ENCODE results near the gene PRKX.
A peak's percentile ranks its signal among the peaks of the same experiment; 100 is the strongest.
"Not testable (repeated sequence)": the region's sequence is repeated elsewhere in the genome, so short reads cannot be mapped to it uniquely, and the experiment has no call there.

The PRKX gene

DNA sequence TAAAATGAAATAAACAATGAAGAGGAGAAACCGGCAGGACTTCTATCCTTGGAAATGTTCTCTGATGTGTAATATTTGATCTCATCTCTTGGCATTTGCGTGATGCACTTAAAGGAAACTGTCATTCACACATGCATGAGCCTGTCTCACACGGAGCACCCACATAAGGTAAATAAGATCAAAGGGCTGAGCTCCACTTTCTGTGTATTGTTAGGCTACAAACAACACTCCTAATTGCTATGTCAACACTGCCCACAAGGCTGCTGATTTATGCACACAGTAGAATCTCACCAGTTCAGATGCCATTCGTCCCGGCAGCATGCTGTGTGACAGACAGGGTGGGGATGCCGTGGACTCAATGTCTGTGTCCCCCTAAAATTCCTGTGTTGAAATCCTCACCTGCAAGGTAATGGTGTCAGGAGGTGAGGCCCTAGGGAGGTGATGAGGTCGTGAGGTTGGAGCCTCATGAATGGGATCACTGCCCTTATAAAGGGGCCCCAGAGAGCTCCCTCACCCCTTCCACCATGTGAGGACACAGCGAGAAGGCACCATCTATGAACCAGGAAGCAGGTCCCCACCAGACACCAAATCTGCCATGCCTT is 5.7 kb downstream of the PRKX start:
- not testable (repeated sequence) for DNase-seq

DNA sequence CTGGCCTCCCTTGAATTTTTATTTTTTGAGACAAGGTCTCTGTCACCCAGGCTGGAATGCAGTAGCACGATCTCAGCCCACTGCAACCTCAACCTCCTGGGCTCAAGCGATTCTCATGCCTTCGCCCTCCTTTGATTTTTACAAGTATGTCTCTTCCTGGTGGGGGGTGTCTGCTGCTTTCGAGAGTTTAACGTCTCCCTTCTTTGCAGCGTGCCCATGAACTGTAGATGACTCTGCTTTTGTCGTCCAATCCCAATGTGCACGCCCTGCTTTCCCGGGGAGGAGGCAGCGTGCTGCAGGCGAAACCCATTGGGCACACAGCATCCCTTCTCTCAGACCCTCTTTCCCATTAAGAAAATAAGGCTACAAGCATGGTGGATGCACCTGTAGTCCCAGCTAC is 7.0 kb downstream of the PRKX start:
- no peak for DNase-seq

DNA sequence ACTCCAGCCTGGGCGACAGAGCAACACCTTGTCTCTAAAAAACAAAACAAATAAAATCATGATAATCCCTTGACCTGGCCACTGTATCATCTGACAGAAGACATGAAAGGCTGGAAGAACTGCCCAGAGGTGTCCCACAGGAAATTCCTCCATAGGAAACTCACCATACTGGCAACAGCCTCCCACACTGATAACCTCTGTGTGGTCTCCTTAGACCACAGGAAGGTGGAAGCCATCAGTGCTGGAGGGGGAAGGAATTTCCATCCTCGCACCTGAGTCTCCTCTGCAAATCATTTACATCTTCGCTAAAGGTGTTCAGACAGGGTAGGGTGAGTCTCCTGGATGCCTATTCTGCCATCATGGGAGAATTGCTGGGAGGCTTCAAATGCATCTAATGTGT is 10.2 kb downstream of the PRKX start:
- DNase-seq, result not testable (repeated sequence)

DNA sequence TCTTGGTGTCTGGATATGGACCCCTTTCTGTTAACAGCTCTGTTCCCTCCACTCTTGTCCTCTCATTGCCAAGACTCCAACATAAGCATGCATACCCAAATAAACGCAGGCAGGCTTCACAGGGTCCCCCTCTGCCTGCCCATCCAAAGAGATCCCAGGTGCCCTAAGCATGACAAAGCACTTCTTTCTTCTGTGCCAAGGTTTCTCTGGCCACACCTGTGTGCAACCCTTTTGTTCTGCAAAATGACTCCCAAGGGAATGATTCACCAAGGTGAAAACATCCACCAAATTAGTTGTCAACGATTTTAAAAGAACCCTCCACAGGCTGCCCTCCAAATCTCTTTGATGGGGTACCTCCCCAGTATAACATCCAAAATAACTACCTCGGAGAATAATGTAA is 11.4 kb downstream of the PRKX start:
- not testable (repeated sequence) for DNase-seq

DNA sequence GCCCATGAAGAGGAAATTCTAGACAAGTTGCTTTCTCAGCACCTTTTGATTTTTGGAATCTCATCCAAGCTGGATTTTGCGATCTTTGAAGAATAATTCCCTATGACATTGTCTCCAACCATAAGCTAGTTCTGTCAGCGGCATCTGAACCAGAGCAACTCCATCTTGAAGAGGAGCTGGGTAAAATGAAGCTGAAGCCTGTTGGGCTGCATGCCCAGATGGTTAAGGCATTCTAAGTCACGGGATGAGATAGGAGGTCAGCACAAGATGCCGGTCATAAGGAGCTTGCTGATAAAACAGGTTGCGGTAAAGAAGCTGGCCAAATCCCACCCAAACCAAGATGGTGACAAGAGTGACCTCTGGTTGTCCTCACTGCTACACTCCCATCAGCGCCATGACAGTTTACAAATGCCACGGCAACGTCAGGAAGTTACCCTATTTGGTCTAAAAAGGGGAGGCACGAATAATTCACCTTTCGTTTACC is 12.0 kb downstream of the PRKX start:
- not testable (repeated sequence) for DNase-seq

DNA sequence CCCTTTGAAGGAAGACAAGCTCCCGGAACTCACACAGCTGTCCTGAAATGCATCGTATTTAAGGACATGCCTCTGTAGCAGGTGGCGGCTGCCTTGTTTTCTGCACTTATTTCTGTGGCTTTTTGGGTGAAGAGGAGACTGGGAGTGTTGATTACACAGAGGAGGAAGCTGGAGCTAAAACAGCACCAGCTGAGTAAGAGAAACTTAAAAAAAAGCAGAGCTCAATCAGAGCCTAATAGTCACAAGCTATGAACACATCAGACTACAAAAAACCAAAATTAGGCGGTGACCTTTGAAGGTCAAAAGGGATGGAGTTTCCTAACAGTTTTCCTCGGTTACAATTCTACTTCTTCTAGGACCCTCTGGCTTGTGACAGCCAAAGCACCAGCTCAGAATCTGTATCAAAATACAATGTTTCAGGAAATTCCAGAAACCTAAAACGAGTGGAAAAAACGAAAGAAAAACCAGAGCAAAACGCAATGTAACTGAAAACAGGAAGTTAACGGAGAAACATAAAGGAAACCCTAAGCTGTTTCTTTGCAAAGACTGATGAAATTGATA is 13.5 kb downstream of the PRKX start:
- DNase-seq, result peak; percentile 36

DNA sequence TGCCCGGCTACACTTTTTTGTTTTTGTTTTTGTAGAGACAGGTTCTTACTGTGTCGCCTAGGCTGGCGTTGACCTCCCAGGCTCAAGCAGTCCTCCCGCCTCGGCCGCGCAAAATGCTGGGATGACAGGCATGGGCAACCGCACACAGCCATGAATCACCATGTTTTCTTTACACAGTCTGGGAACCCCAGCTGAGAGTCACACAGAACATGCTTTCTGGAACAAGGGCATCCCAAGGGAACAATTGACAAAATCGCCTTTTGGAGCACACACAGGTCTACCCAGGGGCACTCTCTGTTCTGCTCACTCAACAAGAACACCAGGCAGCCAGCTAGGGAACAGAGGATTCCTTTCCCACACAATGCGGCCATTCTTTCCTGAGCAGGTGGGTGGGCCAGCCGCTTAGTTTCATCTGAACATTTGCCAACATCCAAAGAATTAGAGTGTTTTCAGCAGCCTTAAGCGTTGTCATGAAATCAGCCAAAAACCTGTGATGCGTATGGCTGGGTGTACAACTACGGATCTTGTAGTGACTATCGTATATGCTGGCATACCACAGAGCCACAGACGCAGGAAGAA is 15.7 kb downstream of the PRKX start:
- DNase-seq, result no peak

DNA sequence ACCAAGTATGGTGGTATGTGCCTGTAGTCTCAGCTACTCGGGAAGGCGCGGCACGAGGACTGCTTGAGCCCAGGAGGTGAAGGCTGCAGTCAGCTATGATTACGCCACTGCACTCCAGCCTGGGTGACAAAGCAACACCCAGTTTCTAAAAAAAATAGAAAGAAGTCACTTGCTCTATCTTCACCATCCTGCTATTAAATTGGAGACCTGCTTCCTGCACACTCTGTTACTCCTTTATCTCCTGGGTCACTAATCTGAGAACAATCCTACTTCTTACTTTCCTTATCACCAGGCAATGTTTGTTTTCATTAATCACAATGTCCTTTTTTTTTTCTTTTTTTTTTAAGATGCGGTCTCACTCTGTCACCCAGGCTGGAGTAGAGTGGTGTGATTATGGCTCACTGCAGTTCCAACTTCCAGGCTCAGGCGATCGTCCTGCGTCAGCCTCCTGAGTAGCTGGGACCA is 16.2 kb downstream of the PRKX start:
- no peak for DNase-seq

DNA sequence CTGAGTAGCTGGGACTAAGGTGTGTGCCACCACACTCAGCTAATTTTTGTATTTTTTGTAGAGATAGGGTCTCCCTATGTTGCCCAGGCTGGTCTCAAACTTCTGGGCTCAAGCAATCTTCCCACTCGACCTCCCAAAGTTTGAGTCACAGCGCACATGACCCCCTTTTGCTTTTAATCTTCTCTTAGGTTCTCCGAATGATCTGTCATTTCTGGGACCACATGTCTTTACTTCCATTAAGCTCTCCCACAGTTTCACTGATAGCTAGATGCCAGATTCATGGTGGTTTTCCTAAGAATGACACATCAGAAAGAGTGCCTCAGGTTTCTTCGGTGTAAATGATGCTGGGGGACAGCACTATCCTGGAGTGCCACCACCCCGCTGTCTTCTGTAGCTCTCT is 17.9 kb downstream of the PRKX start:
- DNase-seq, result no peak

DNA sequence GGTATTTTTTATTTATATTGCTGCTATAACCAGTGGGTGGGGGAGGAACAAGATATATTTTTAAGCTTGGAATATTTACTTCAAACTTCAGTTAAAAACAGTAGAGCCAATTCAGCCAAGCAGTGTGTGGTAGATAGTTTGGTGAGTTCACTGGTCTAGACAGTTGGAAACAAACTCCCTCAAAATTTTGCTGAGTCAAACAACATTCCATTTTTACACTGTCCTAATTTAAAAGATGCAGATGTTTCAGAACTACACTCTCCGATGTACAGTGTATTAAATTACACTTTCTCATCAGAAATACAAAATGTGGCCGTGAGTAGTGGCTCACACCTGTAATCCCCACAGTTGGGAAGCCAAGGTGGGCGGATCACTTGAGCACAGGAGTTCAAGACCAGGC is 23.3 kb downstream of the PRKX start:
- no peak for DNase-seq

DNA sequence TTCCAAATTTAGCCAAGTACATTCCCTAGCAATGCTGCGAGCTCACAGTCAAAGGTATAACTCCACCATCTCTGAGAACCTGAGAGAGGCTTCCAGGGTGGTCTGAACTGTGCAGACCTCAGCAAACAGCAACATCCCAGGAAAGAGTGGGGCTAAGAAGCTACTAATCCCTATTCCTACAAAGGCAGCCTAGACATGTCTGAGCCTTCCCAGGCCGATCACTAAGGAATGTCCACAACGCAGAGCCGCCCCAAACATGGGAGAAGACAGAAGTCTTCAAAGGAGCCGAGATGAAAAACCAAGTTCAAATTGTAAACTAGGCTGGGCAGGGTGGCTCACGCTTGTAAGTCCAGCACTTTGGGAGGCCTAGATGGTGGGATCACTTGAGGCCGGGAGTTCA is 30.2 kb downstream of the PRKX start:
- DNase-seq, result not testable (repeated sequence)

DNA sequence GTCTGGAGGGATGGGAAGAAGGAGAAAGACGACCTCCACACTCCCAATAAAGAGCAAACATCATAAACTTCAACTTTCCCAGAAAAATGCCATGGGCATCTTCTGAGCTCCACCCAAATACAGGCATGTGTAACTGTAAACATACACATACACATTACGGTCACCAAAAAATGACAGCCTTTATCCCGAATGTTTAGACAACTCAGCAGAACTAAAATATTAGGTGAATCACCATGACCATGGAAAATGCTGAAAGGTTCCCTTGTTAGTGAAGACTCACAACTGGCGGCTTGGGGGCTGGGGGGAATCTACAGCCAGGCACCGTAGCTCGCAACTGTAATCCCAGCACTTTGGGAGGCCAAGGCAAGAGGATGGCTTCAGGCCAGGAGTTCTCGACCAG is 33.0 kb downstream of the PRKX start:
- no peak for DNase-seq

DNA sequence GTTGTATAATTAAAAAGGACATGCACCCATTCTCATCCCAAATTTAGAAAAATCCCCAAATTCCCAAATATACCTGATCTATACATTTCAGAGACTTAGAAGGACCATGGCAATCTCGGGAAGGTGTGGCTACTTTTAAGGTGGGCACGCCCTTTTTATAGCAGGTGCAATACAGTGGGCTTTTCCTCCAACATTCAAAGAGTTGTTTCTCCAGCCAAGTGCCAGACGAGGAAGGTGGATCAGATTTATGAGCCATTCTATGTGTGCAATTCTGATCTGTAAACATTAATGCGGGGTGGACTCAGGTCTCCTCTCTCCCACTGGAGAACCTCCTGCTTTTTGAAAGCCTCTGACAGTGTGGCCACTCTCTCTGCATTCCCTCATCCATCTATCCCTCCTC is 33.8 kb downstream of the PRKX start:
- DNase-seq, result no peak

DNA sequence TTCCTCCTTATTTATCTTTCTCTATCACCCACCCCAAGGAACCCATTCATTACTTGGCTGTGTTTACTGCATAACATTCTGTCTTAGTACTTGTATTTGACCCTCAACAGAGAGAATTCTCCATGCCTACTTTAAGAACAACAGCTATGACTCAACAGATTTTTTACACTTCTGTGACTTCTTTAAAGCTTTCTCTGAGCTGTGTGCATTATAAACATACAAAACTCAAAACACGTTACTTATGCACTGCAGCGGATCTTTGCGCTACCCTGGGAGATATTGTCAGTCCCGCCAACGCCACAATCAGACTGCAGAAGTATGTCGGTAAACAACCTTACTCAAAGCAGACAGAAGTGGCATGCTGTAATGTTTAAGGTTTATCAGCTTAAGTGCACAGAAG is 35.1 kb downstream of the PRKX start:
- DNase-seq, result no peak

DNA sequence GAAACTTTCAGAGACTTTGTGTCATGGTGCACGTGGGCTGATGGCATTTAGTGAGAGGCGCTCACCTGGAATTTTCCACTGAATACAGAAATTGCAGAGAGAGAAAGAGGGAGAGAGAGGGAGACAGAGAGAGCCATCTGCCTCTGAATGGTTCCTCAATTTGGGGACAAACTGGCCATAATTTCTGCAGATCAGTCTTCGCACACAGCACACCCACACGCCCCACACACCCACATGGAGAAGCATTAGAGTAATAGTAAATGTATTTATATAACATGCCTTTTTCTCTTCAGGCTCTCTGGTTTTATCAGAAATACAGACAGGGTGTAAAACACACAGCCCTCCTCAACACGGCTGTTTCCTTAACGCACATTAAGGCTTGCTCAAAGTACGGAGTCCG is 38.6 kb downstream of the PRKX start:
- no peak for DNase-seq

DNA sequence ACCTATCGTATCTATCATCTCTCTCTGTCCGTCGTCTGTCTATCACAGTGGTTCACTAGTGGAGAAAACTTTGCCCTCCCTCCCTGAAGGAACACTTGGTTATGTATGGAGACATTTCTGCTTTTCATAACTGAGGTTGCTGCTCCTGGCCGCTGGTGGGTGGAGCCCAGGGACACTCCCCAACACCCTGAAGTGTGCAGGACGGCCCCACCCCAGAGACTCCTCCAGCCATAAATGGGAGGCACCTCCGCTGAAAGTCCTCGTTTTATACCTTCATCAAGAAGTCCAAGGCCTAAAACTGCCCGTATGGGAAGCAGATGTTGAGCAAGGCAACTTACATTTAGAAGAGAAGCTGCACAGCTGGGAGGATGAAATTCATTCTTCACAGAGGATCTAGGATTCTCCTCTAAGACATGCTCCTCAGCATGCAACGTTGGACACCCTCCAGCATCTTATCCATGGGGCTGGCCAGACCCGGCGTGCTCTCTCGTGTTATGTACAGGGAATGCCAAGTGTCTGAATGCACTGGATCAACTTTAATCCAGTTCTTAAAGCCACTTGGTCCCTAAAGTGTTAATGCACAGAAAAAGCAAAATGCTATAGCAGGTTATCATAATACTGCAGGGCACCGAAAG is 43.5 kb downstream of the PRKX start:
- no peak for DNase-seq

DNA sequence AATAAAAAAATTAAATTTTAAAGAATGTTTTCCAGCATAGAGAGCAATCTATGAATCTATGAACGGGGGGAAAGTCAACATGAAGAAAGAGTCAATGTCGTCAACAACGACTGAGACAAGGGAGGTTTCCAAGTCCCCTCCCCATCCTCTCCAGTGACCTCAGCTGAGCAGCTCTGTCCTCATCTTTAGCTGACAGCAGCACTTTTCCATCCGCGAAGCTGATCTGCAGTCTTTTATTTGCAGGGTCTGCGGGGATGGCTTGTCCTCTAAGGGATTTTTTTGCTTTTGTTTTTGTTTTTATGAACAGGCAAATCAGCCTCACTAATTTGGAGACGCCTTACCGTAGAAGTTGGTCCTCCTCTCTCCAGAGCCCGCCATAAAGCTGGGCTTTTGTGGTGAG is 46.5 kb downstream of the PRKX start:
- no peak for DNase-seq

DNA sequence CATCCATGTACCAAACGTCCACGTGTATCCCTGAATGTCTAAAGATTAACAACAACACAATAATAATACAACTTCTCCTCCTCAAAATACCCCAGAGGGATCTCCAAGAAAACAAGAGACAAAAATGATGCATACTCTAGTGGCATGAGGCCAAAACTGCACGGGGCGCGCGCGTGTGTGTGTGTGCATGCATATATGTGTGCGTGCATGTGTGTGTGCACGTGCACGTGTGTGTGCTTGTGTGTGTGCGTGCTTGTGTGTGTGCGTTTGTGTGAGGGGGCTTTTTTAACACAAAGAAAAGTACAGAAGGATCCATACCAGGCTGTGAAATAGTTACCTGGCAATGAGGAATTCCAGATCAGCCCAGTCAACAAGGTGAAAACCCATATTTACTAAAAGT is 48.5 kb downstream of the PRKX start:
- no peak for DNase-seq

DNA sequence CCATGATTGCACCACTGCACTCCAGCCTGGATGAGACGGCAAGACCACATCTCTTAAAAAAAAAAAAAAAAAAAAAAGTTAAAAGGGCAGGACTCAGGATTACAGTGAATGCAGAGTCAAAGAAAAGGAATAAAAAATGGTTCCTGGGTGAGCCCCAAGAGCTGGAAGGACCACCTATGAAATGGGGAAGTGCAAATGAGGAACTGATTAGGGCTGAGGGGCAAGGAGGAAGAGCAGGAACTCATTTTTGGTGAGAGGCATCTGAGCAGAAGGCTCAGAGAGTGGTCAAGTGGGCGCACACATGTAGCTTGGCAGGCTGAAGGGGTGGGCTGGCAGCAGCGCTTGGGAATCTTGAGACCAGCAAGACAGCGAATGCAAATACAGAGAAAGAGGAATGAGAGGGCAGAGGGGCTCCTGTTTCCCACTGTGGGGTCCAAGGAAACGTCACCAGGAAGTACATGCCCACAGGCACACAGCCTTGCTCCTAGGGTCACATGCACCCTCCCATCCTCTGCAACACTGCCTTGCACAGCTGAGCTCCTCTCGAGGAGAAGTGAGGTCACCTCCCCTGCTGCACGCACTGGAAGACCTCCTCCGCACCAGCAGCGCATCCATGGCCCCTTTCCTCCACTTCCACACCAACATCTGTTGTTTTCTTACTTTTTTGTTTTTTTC is 49.7 kb downstream of the PRKX start:
- DNase-seq, result peak; percentile 13

DNA sequence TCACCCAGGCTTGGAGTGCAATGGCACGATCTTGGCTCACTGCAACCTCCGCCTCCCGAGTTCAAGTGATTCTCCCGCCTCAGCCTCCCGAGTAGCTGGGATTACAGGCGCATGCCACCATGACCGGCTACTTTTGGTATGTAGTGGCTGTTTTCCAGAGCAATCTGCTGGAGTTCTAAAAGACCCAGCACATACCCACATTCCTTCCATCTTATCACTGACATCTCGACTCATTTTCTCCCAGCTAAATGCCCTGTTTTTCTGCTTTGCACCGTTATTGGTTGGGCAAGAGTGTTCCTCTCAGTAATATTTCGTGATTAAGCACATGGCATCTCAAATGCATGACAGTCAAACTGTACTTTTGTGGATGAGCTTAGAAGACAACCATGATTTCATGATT is 53.7 kb downstream of the PRKX start:
- DNase-seq, result no peak

DNA sequence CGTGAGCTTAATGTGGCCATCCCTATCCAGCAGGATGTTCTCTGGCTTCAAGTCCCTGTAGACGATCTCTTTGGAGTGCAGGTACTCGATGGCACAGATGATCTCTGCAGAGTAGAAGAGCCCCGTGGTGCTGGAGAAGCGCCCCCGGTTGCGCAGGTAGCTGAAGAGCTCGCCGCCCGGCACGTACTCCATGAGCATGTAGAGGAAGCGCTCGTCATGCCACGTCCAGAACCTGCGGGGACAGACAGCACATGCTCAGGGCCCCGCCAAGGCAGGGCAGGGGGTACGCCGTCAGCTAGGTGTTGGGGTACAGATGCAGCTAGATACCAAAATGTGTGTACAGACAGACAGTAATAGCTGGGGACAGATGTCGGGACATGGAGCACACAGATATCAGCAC is 58.3 kb downstream of the PRKX start:
- no peak for DNase-seq

DNA sequence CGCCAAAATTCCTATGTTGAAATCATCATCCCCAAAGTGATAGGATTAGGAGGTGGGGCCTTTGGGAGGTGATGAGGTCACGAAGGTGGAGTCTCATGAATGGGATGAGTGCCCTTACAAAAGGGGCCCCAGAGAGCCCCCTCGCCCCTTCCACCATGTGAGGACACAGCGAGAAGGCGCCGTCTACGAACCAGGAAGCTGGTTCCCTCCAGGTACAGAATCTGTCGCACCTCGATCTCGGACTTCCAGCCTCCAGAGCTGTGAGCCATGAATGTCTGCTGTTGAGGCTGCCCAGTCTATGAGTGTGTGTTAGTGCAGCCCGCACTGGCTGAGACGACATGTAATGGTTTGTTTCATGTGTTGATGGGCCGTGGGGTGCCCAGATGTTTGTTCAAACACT is 60.3 kb downstream of the PRKX start:
- no peak for DNase-seq

DNA sequence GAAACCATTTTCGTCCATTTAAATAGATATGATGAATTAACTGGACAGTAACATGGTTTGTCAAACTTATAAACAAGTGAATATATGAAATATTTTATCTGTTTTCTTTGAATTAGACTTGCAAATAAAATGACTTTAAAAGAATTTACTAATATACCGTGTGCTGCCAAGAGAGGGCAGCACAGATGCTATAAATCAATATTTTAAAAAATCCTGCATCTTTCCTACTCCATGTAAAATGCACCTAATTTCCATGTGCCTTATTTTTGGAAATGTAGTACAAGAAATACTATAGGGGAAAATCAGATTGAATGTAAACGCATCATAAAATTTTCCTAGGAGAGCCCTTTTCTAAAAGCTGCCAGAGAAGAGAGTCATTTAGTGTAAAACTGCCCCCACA is 62.2 kb downstream of the PRKX start:
- peak; percentile 6 for DNase-seq

DNA sequence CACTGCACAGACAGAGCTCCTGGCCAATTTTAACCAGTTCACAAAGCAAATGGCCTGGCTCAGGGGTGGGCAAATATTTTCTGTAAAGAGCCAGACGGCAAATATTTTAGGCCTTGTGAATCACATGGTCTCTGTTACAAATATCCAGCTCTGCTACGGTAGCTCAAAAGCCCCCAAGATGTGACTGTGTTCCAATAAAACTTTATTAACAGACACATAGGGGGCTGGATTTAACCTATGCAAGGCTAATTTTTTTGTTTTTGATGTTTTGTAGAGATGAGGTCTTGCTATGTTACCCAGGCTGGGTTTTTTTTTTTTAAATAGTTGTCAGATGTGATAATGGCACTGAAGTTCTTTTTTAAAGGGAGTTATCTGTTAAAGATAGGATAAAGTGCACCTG is 65.4 kb downstream of the PRKX start:
- DNase-seq, result no peak
